ENCODE results near the gene CD300LB. TPM values are rescaled to one million over a fixed set of nuclear protein-coding genes. Genes with fewer than 3 reads are reported as not detected.
A peak's percentile ranks its signal among the peaks of the same experiment; 100 is the strongest.
"Not testable (repeated sequence)": the region's sequence is repeated elsewhere in the genome, so short reads cannot be mapped to it uniquely, and the experiment has no call there.

Gene CD300LB
- not detected in 2 replicates for total RNA-seq (2014; rRNA removed; shearing (Covaris generic))
- polyA plus RNA-seq (2015; cell fraction: cytosol; rRNA removed) = not detected in 2 replicates
- polyA plus RNA-seq (2015; cell fraction: nucleus; rRNA removed) = not detected in 2 replicates

- DNase-seq (ENCODE audit: low read depth, low spot score) = no peak
Observed at GRCh38 chr17:74531231-74531761, at the start of gene CD300LB. CD300LB (minus strand) TSS chr17:74531475; CDS start chr17:74531350, 125 bp downstream.

DNA sequence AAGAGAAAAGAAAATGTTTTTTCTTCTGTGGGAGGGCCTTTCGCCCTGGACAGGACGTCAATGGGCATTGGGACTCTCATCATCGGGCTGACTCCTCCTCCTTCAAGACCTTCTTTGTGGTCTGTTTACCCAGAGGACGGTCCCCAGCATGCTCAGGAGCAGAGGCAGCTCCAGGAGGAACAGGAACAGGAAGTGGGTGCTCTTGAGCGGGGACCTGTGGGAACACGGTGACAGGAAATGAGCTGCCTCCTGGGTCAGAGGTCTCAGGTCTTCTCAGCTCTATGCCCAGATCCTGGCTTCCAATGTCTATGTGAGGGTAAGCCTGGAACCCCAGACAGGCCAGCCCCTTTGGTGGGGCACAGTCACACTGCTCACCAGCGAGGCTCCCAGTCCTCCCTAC lies 48.6 kb upstream of the CD300LB start:
- DNase-seq (ENCODE audit: low read depth, low spot score) = no peak
- in situ Hi-C loops (cut with HindIII; ENCODE audit: low pct_unique_long_range_greater_than_20kb, low sequenced_read_pairs) = no loop called here

More at GRCh38 chr17:74531231-74531761, at the start of gene CD300LB:
- in situ Hi-C loops (cut with HindIII; ENCODE audit: low pct_unique_long_range_greater_than_20kb, low sequenced_read_pairs) = no loop called here

DNA sequence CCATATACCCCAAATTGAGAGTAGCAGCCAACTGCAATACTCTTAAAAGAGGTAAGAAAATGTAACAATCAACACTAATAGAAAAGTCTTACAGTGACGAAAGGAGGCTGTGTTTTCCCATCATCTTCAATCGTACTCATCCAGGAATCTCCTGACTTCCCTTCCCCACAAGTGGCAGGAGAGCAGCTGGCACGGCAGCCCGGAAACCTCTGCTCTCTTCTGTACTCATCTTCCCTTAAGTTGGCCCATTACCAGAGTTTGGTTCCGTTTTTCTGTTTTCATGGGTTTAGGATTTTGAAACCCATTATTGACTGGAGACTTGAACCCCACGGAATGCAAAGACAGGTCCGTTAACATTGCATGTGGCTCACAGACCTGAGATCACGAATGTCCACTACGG lies 47.7 kb upstream of the CD300LB start:
- no peak for DNase-seq (ENCODE audit: low read depth, low spot score)
- in situ Hi-C loops (cut with HindIII; ENCODE audit: low pct_unique_long_range_greater_than_20kb, low sequenced_read_pairs) = no loop called here

DNA sequence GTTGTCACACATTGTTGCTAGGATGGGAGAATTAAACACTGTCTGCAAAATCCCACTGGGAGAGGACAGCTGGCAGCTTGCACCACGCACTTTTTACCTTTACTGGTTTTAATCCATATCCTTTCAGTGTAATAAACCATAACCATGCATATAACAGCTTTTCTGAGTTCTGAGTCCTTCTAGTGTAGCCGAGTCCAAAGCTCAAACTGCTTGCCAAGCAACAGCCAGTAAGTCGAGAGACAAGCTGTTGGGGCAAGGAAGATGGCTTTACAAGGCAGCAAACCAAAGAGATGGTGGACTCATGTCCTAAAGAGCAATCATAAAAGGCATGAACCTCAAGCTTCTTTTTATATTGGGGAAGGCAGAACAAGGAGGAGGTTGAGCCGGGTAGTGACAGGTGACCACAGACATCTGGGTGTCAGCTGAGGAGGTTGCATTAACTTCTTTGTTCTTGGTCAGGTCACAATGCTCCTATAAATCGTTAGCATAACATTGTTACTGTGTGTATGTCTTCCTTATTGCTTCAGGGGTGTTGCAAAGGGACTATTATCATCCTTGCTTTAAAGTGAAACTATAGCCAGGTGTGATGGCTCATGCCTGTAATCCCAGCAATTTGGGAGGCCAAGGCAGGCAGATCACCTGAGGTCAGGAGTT lies 43.3 kb upstream of the CD300LB start:
- peak; percentile 57 for DNase-seq (ENCODE audit: low read depth, low spot score)
- in situ Hi-C loops (cut with HindIII; ENCODE audit: low pct_unique_long_range_greater_than_20kb, low sequenced_read_pairs) = no loop called here

DNA sequence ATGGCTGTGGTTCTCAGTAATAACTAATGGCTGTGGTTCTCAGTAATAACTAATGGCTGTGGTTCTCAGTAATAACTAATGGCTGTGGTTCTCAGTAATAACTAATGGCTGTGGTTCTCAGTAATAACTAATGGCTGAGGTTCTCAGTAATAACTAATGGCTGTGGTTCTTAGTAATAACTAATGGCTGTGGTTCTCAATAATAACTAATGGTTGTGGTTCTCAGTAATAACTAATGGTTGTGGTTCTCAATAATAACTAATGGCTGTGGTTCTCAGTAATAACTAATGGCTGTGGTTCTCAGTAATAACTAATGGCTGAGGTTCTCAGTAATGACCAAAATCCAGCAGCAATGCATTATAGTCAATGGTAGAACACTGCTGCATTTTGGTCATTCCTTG lies 42.4 kb upstream of the CD300LB start:
- in situ Hi-C loops (cut with HindIII; ENCODE audit: low pct_unique_long_range_greater_than_20kb, low sequenced_read_pairs) = not testable (repeated sequence)

DNA sequence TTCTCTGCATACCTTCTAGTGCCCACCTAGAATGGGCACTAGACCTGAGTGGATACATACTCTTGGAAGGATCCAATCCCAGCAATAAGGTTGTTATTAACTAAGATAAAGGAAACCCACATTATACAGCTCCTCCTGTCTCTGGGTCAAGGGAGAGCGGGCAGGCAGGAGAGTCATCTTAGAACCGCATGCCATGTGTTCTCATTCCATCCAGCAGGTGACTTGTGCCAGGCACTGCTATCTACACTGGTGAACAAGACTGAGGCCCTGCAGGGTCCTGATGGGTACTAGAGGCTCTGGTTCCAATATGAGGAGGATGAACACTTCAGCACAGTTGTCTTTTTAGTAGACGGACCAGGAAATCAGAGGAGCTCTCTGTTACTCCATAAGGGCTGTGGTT lies 41.9 kb upstream of the CD300LB start:
- in situ Hi-C loops (cut with HindIII; ENCODE audit: low pct_unique_long_range_greater_than_20kb, low sequenced_read_pairs) = no loop called here
- DNase-seq (ENCODE audit: low read depth, low spot score) = no peak

More for the DNA sequence above, 42.4 kb upstream of the CD300LB start:
- not testable (repeated sequence) for DNase-seq (ENCODE audit: low read depth, low spot score)

GRCh38 chr17:74571621-74572270 lies 40.5 kb upstream of the CD300LB start:
- no peak for DNase-seq (ENCODE audit: low read depth, low spot score)
- in situ Hi-C loops (cut with HindIII; ENCODE audit: low pct_unique_long_range_greater_than_20kb, low sequenced_read_pairs) = no loop called here

- in situ Hi-C loops (cut with HindIII; ENCODE audit: low pct_unique_long_range_greater_than_20kb, low sequenced_read_pairs) = no loop called here
- DNase-seq (ENCODE audit: low read depth, low spot score) = peak; percentile 80
Observed at GRCh38 chr17:74569020-74570003, 38.0 kb upstream of the CD300LB start.

DNA sequence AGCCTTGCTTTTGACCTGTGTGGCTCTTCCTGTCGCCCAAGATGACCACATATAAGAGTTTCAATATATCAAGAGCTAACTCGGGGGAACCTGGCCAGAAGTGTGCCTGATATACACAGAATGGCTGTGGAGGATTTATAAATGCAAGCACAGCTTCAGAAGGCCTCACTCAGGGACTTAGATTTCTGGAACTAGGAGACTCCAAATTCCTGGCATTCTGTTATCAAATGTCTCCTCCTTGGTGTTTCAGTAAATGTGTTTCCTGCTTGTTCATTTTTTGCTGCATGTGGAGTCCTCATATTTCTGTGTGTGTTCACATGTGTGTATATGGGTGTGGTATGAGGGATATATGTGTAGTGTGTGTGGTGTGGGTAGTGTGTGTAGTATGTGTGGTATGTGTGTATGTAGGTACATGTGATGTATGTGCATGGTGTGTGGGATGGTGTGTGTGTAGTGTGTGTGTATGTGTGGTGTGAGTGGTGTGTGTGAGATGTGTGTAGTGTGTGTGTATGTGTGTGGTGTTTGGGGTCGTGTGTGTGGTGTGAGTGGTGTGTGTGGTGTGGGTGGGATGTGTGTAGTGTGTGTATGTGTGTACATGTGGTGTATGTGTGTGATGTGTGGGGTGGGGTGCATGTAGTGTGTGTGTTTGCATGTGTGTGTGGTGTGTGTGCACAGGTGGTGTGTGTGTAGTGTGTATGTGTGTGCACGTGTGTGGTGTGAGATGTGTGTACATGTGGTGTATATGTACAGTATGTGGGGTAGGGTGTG lies 37.0 kb upstream of the CD300LB start:
- DNase-seq (ENCODE audit: low read depth, low spot score) = no peak
- in situ Hi-C loops (cut with HindIII; ENCODE audit: low pct_unique_long_range_greater_than_20kb, low sequenced_read_pairs) = no loop called here

GRCh38 chr17:74567397-74567796 lies 36.1 kb upstream of the CD300LB start, which contains the start of gene CD300H:
CD300H (minus strand) TSS chr17:74567509.
- in situ Hi-C loops (cut with HindIII; ENCODE audit: low pct_unique_long_range_greater_than_20kb, low sequenced_read_pairs) = no loop called here

DNA sequence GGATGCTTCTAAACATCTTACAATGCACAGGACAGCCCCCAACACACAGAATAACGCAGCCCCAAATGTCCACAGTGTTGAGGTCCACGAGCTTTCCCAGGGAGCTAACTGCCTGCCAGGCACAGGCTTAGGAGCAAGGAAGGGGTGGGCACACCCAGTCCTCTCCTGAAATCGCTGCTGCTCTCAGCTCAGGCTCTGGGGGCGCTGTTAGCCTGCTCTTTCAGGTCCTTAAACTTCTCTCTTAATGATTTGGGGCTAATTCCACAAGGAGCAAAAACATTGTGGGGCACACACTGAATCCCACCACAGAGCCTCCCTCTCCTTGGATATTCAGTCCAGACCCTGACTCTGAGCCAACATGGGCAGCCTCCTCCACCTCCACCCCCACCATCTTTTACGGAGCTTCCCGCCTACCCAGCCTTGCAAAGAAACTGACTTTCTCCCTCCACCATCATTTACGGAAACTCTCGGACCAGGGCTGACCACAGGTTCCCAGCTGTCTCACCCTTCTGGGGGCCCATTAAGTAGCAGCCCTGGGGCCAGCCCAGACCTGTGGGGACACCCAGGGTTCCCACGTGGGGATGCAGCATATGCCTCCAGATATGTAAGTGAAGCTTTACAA lies 35.0 kb upstream of the CD300LB start:
- peak; percentile 82 for DNase-seq (ENCODE audit: low read depth, low spot score)

More at GRCh38 chr17:74567397-74567796, 36.1 kb upstream of the CD300LB start, which contains the start of gene CD300H:
- no peak for DNase-seq (ENCODE audit: low read depth, low spot score)

GRCh38 chr17:74565126-74565525 lies 33.9 kb upstream of the CD300LB start:
- peak; percentile 61 for DNase-seq (ENCODE audit: low read depth, low spot score)
- in situ Hi-C loops (cut with HindIII; ENCODE audit: low pct_unique_long_range_greater_than_20kb, low sequenced_read_pairs) = no loop called here

More for the DNA sequence above, 35.0 kb upstream of the CD300LB start:
- in situ Hi-C loops (cut with HindIII; ENCODE audit: low pct_unique_long_range_greater_than_20kb, low sequenced_read_pairs) = no loop called here

DNA sequence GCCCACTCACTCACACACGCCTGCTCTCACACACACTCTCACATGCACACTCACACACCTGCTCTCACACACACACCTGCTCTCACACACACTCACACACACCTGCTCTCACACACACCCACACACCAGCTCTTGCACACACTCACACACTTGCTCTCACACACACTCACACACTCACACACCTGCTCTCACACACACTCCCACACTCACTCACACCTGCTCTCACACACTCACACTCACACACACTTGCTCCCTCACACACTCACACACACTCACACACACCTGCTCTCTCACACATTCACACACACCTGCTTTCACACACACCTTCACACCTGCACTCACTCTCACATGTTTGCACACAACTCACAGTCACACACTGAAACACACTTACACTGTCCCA lies 32.1 kb upstream of the CD300LB start:
- in situ Hi-C loops (cut with HindIII; ENCODE audit: low pct_unique_long_range_greater_than_20kb, low sequenced_read_pairs) = no loop called here
- DNase-seq (ENCODE audit: low read depth, low spot score) = no peak

DNA sequence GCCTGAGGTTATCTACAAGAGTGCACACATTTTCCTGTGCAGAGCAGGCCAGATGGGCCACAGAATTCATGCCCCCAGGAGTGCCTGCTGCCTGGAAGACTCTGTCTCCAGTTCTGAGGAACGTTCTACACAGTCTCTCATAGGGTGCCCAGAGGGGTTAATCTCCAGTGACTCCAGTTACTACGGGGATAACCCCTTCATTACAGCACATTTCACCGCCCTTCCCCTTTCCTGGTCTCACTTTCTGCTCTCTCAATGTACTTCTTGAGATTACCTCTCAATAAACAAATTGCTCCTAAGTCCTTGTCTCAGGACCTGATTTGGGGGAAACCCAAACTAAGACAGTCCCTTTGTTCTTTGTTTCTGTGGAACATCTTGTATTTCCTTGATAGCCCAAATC lies 30.3 kb upstream of the CD300LB start:
- in situ Hi-C loops (cut with HindIII; ENCODE audit: low pct_unique_long_range_greater_than_20kb, low sequenced_read_pairs) = no loop called here
- no peak for DNase-seq (ENCODE audit: low read depth, low spot score)

DNA sequence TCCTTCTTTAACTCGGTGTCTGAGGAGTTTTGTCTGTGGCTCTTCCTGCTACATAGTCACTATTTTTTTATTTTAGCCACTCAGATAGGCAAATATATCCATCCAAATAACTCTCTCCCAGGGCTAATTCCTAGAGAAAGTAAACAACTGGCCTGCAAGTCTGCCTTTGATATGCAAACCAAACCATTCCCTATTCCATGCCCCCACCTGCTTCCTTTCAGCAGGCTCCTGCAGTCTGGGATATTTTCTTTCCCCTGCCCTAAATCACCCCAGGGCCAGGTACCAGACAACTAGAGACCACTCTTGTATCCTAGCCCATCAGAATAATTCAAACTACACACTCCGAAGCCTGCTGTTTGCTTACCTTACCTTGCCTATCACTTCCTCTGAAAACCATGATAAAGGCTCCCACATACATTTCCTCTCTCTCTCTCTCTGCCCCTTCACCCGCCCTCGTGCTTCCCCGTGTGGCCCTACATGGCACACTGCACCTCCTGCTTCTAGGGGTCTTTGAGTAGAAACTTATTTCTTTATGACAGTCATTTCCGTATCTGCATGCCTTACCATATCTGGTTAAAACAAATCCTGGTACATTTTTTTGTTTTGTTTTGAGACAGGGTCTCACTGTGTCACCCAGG lies 27.7 kb upstream of the CD300LB start:
- DNase-seq (ENCODE audit: low read depth, low spot score) = no peak
- in situ Hi-C loops (cut with HindIII; ENCODE audit: low pct_unique_long_range_greater_than_20kb, low sequenced_read_pairs) = no loop called here

DNA sequence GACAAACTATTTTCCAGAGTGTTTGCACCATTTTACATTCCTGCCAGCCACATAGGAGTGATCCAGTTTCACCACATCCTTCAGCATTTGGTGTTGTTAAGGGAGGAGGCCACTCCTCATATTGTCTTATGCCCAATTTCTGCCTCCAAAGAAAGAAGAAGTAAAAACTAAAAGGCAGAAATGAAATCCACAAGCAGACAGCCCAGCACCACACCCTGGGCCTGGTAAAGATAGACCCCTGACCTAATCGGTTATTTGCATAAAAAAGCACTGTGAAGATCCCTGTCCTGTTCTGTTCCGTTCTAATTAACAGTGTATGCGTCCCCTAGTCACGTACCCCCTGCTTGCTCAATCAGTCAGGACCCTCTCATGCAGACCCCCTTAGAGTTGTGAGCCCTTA lies 27.1 kb upstream of the CD300LB start:
- DNase-seq (ENCODE audit: low read depth, low spot score); in situ Hi-C loops (cut with HindIII; ENCODE audit: low pct_unique_long_range_greater_than_20kb, low sequenced_read_pairs): not testable (repeated sequence)

Data from SK-MEL-5 (cell line).